GM23338 (cell line): ENCODE measurements around the gene GATAD2A. TPM values are rescaled to one million over a fixed set of nuclear protein-coding genes. Genes with fewer than 3 reads are reported as not detected.

ENCODE experiments used
- ATAC-seq: fragments of 200-7000 bp; cut with Tn5 transposase; 3 replicates; pipeline ENCODE4 v1.9.1; 2020
- DNase-seq: peaks from one replicate; pipeline ENCODE4 v3.0.0-alpha.2; 2015; ENCODE audit warnings: low spot score
- H2AFZ ChIP-seq: fragments of 200-600 bp; sonication (generic); 2 replicates; pipeline ENCODE4 v1.8.0; 2016; ENCODE audit warnings: antibody characterized with exemption, mild to moderate bottlenecking, moderate library complexity
- H3F3A ChIP-seq: fragments of 200-600 bp; sonication (generic); replicated peaks from 2 replicates; pipeline ENCODE4 v1.8.0; 2017; ENCODE audit warnings: antibody characterized with exemption, mixed run types, low read depth
- H3K27ac ChIP-seq: fragments of 200-600 bp; sonication (generic); 2 replicates; pipeline ENCODE4 v1.6.1; 2016; ENCODE audit warnings: low read depth
- H3K27me3 ChIP-seq: fragments of 200-600 bp; sonication (generic); 2 replicates; pipeline ENCODE4 v1.8.0; 2016; ENCODE audit warnings: mild to moderate bottlenecking, mixed run types, moderate library complexity; ENCODE audit not compliant: insufficient read depth
- H3K36me3 ChIP-seq: fragments of 200-600 bp; sonication (generic); 2 replicates; pipeline ENCODE4 v1.8.0; 2016; ENCODE audit warnings: mild to moderate bottlenecking; ENCODE audit not compliant: insufficient read depth
- H3K4me1 ChIP-seq: fragments of 200-600 bp; sonication (generic); 2 replicates; pipeline ENCODE4 v1.8.0; 2016; ENCODE audit warnings: mild to moderate bottlenecking, moderate library complexity; ENCODE audit not compliant: insufficient read depth
- H3K4me2 ChIP-seq: fragments of 200-600 bp; sonication (generic); 2 replicates; pipeline ENCODE4 v1.7.1; 2017; ENCODE audit warnings: mixed run types
- H3K4me3 ChIP-seq: fragments of 200-600 bp; sonication (generic); 2 replicates; pipeline ENCODE4 v1.6.1; 2016; ENCODE audit warnings: mixed run types
- H3K79me2 ChIP-seq: fragments of 200-600 bp; sonication (generic); replicated peaks from 2 replicates; pipeline ENCODE4 v1.8.0; 2017; ENCODE audit warnings: mild to moderate bottlenecking; ENCODE audit not compliant: insufficient read depth
- H3K9me2 ChIP-seq: fragments of 200-600 bp; sonication (generic); 2 replicates; pipeline ENCODE4 v1.8.0; 2017; ENCODE audit not compliant: insufficient read depth
- H4K20me1 ChIP-seq: fragments of 200-600 bp; sonication (generic); replicated peaks from 2 replicates; pipeline ENCODE4 v1.8.0; 2017; ENCODE audit warnings: mild to moderate bottlenecking; ENCODE audit not compliant: insufficient read depth
- H3K27ac Mint-ChIP-seq: 2 replicates; pipeline ENCODE4 v1.8.0; 2020; ENCODE audit warnings: inconsistent platforms, mild to moderate bottlenecking, moderate library complexity, mixed read lengths
- H3K27me3 Mint-ChIP-seq: 3 replicates; pipeline ENCODE4 v1.8.0; 2022; ENCODE audit warnings: low read depth, mild to moderate bottlenecking, moderate library complexity, mixed read lengths, inconsistent platforms; ENCODE audit not compliant: insufficient read depth, poor library complexity
- H3K36me3 Mint-ChIP-seq: 3 replicates; pipeline ENCODE4 v1.8.0; 2021; ENCODE audit warnings: low read depth, mild to moderate bottlenecking, inconsistent platforms, moderate library complexity, mixed read lengths
- H3K4me1 Mint-ChIP-seq: 3 replicates; pipeline ENCODE4 v1.8.0; 2020; ENCODE audit warnings: mild to moderate bottlenecking, inconsistent platforms, mixed read lengths
- H3K4me3 Mint-ChIP-seq: 3 replicates; pipeline ENCODE4 v1.8.0; 2021; ENCODE audit warnings: moderate library complexity, mild to moderate bottlenecking, inconsistent platforms, mixed read lengths
- H3K9me3 Mint-ChIP-seq: 3 replicates; pipeline ENCODE4 v1.8.0; 2020; ENCODE audit warnings: moderate library complexity, mild to moderate bottlenecking, inconsistent platforms, mixed read lengths
- EZH2 ChIP-seq: fragments of 200-600 bp; sonication (generic); IDR thresholded peaks from one replicate; pipeline ENCODE4 v1.8.0; 2017; ENCODE audit warnings: antibody characterized with exemption, mild to moderate bottlenecking, low read depth; ENCODE audit not compliant: unreplicated experiment
- POLR2AphosphoS5 ChIP-seq: IDR thresholded peaks from 2 replicates; pipeline ENCODE4 v1.6.1; 2016; ENCODE audit warnings: antibody characterized with exemption, low read depth
- ZNF114 ChIP-seq: fragments of 250-450 bp; sonication (Bioruptor Pico); IDR thresholded peaks from 2 replicates; pipeline ENCODE4 v1.5.0; 2020; ENCODE audit warnings: mild to moderate bottlenecking, moderate library complexity
- ZNF331 ChIP-seq: fragments of 250-450 bp; sonication (Bioruptor Pico); IDR thresholded peaks from 2 replicates; pipeline ENCODE4 v1.5.0; 2020; ENCODE audit warnings: low read depth, mild to moderate bottlenecking, moderate library complexity
- polyA plus RNA-seq: library from polyadenylated mRNA; unstranded; fragments of >200 nt; fragmentation: Nextera tagmentation; extraction: Ambion mirVana; gene quantifications from 2 replicates; pipeline ENCODE4 v1.2.1, GENCODE V29; 2016
- total RNA-seq: library from RNA; depleted of rRNA; stranded (reverse); fragments of >200 nt; shearing (Covaris generic); gene quantifications from 2 replicates; pipeline ENCODE4 v1.2.3, GENCODE V29; 2014
- TF ChIP-seq, protein P1 (sequence below): fragments of 250-450 bp; sonication (Bioruptor Pico); IDR thresholded peaks from 2 replicates; pipeline ENCODE4 v1.5.0; 2020; ENCODE audit warnings: mild to moderate bottlenecking, moderate library complexity
- TF ChIP-seq, protein P2 (sequence below), 2 experiments: fragments of 200-600 bp in 1 of 2; sonication (generic) in 1 of 2; conservative IDR thresholded peaks; 2 replicates each; pipeline versions ENCODE4 v1.5.1 to v1.6.1; 2016 to 2017; ENCODE audit warnings: antibody characterized with exemption in 2 of 2, low read depth in 2 of 2, mild to moderate bottlenecking in 2 of 2, moderate library complexity in 1 of 2

The GATAD2A gene
- total and polyA plus RNA-seq, 2 experiments from 2014 or later: 40.0 to 151 TPM

DNA sequence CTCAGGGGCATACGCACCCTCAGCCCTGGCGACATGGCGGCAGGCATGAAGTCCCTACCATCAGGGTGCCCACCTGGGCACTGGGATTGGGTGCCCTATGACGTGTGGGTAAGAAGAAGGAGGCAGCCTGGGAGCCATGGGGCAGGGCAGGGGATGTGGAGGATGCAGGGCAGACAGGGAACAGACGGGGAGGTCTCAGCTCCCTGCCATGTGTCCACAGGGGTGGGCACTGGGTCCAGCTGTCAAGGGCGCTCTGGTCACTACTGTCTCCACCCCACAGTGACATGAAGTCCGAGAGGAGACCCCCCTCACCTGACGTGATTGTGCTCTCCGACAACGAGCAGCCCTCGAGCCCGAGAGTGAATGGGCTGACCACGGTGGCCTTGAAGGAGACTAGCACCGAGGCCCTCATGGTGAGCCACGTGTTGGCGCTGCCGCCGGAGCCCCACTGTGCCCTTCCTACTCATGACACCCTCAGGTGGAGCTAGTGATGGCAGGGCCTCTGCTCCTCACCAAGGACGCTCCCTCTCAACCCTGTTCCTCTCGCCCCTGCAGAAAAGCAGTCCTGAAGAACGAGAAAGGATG, 86.6 kb downstream of the GATAD2A start (continued):
- TF ChIP-seq, protein P1, sequence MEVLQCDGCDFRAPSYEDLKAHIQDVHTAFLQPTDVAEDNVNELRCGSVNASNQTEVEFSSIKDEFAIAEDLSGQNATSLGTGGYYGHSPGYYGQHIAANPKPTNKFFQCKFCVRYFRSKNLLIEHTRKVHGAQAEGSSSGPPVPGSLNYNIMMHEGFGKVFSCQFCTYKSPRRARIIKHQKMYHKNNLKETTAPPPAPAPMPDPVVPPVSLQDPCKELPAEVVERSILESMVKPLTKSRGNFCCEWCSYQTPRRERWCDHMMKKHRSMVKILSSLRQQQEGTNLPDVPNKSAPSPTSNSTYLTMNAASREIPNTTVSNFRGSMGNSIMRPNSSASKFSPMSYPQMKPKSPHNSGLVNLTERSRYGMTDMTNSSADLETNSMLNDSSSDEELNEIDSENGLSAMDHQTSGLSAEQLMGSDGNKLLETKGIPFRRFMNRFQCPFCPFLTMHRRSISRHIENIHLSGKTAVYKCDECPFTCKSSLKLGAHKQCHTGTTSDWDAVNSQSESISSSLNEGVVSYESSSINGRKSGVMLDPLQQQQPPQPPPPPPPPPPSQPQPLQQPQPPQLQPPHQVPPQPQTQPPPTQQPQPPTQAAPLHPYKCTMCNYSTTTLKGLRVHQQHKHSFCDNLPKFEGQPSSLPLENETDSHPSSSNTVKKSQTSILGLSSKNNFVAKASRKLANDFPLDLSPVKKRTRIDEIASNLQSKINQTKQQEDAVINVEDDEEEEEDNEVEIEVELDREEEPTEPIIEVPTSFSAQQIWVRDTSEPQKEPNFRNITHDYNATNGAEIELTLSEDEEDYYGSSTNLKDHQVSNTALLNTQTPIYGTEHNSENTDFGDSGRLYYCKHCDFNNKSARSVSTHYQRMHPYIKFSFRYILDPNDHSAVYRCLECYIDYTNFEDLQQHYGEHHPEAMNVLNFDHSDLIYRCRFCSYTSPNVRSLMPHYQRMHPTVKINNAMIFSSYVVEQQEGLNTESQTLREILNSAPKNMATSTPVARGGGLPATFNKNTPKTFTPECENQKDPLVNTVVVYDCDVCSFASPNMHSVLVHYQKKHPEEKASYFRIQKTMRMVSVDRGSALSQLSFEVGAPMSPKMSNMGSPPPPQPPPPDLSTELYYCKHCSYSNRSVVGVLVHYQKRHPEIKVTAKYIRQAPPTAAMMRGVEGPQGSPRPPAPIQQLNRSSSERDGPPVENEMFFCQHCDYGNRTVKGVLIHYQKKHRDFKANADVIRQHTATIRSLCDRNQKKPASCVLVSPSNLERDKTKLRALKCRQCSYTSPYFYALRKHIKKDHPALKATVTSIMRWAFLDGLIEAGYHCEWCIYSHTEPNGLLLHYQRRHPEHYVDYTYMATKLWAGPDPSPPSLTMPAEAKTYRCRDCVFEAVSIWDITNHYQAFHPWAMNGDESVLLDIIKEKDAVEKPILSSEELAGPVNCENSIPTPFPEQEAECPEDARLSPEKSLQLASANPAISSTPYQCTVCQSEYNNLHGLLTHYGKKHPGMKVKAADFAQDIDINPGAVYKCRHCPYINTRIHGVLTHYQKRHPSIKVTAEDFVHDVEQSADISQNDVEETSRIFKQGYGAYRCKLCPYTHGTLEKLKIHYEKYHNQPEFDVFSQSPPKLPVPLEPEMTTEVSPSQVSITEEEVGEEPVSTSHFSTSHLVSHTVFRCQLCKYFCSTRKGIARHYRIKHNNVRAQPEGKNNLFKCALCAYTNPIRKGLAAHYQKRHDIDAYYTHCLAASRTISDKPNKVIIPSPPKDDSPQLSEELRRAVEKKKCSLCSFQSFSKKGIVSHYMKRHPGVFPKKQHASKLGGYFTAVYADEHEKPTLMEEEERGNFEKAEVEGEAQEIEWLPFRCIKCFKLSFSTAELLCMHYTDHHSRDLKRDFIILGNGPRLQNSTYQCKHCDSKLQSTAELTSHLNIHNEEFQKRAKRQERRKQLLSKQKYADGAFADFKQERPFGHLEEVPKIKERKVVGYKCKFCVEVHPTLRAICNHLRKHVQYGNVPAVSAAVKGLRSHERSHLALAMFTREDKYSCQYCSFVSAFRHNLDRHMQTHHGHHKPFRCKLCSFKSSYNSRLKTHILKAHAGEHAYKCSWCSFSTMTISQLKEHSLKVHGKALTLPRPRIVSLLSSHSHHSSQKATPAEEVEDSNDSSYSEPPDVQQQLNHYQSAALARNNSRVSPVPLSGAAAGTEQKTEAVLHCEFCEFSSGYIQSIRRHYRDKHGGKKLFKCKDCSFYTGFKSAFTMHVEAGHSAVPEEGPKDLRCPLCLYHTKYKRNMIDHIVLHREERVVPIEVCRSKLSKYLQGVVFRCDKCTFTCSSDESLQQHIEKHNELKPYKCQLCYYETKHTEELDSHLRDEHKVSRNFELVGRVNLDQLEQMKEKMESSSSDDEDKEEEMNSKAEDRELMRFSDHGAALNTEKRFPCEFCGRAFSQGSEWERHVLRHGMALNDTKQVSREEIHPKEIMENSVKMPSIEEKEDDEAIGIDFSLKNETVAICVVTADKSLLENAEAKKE (CRISPR knock-in tag): no peak
- no peak for TF ChIP-seq EZH2
- TF ChIP-seq, protein P2, sequence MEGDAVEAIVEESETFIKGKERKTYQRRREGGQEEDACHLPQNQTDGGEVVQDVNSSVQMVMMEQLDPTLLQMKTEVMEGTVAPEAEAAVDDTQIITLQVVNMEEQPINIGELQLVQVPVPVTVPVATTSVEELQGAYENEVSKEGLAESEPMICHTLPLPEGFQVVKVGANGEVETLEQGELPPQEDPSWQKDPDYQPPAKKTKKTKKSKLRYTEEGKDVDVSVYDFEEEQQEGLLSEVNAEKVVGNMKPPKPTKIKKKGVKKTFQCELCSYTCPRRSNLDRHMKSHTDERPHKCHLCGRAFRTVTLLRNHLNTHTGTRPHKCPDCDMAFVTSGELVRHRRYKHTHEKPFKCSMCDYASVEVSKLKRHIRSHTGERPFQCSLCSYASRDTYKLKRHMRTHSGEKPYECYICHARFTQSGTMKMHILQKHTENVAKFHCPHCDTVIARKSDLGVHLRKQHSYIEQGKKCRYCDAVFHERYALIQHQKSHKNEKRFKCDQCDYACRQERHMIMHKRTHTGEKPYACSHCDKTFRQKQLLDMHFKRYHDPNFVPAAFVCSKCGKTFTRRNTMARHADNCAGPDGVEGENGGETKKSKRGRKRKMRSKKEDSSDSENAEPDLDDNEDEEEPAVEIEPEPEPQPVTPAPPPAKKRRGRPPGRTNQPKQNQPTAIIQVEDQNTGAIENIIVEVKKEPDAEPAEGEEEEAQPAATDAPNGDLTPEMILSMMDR (conservative IDR thresholded peaks at IDR 0.05; ENCODE audit: low read depth in 2 of 2): no peak
- TF ChIP-seq ZNF331 (CRISPR knock-in tag): no peak
- no peak for TF ChIP-seq ZNF114 (CRISPR knock-in tag)

DNA sequence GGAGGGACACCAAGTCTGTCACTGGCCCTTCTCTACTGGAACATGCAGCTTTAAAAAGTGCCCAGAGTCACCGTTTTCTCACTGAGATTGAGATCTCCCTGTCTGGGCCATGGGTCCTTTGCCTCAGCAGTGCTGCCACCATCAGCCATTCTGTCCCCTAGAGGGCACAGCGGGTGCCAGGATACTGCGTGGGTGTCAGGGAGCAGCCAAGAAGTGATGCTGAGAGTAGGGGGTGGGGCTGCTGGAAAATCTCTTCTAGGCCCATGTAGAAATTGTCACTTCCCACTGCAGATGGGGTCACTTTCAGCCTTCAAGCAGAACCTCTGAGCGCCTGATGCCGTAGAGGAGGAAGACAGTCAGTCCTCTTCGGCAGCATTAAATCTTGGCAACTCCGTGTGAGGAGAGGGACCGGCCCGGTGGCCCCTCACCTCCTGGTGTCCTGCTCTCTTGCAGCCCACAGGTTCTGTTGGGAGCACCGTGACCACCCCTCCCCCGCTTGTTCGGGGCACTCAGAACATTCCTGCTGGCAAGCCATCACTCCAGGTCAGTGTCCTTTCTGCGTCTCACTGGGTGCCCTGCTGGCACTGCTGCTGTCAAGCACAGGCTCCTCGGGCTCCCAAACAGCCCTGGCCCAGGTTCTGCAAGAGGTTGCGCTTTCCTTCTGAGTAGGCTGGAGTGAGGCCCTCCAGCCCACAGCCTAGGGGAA, 88.5 kb downstream of the GATAD2A start:
- peaks cover 70% of the 10 kb centered on the region for H3K36me3 Mint-ChIP-seq
- ATAC-seq (no peak), DNase-seq (no peak)
- Histone ChIP-seq H3K79me2 (peaks cover 27% of the 10 kb centered on the region), H4K20me1 (peaks cover 27% of the 10 kb centered on the region), H3F3A (peaks cover 10% of the 10 kb centered on the region; the same call in 1 of the 2 replicates), H3K4me2 (no peak overlapping the region), H3K4me3 (no peak overlapping the region), H3K4me1 (peaks cover 8% of the 10 kb centered on the region; the same call in 1 of the 2 replicates), H3K36me3 (peaks cover 11% of the 10 kb centered on the region; the same call in 1 of the 2 replicates), H3K9me2 (no peaks in the 10 kb centered on the region), H3K27me3 (no peaks in the 10 kb centered on the region), H2AFZ (no peak overlapping the region), H3K27ac (no peak overlapping the region)
- H3K9me3 Mint-ChIP-seq: no peaks in the 10 kb centered on the region
- peaks cover 17% of the 10 kb centered on the region for H3K4me1 Mint-ChIP-seq
- peaks cover 20% of the 10 kb centered on the region for H3K27me3 Mint-ChIP-seq
- H3K4me3 Mint-ChIP-seq: no peak overlapping the region
- H3K27ac Mint-ChIP-seq: peak overlapping the region; percentile 78; the same call in 1 of the 2 replicates
- no peak for TF ChIP-seq POLR2AphosphoS5
- TF ChIP-seq, protein P1 (CRISPR knock-in tag): no peak
